Neural progenitor cell (in vitro differentiated cells): ENCODE results near the gene PRR15L.
"Not testable (repeated sequence)": the region's sequence is repeated elsewhere in the genome, so short reads cannot be mapped to it uniquely, and the experiment has no call there.

Experiments used
- CTCF ChIP-seq: fragments of 200-600 bp; sonication (generic); IDR thresholded peaks from 2 replicates; pipeline ENCODE4 v1.5.1; 2017; ENCODE audit warnings: antibody characterized with exemption, mild to moderate bottlenecking
- EZH2 ChIP-seq: fragments of 200-600 bp; sonication (generic); IDR thresholded peaks from 2 replicates; pipeline ENCODE4 v1.6.1; 2017; ENCODE audit warnings: antibody characterized with exemption, mild to moderate bottlenecking, moderate library complexity
- EZH2phosphoT487 ChIP-seq: fragments of 200-600 bp; sonication (generic); IDR thresholded peaks from 2 replicates; pipeline ENCODE4 v1.6.1; 2017; ENCODE audit warnings: antibody characterized with exemption

DNA sequence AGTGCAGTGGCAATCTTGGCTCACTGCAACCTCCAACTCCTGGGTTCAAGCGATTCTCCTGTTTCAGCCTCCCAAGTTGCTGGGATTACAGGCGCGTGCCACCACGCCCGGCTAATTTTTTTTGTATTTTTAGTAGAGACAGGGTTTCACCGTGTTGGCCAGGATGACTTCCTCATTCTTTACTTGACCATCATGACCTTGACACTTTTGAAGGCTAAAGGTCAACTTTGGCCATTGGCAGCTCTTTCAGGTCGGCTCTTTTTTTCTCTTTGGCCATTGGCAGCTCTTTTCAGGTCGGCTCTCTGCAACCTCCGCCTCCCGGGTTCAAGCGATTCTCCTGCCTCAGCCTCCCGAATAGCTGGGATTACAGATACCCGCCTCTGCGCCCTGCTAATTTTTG is 37.8 kb downstream of the PRR15L start:
- TF ChIP-seq EZH2, CTCF, EZH2phosphoT487: not testable (repeated sequence)
